B cell (primary cell): ENCODE results near the gene TTYH3. TPM values are rescaled to one million over a fixed set of nuclear protein-coding genes. Genes with fewer than 3 reads are reported as not detected.

Experiments
- ATAC-seq: fragments of 200-7000 bp; cut with Tn5 transposase; one replicate; pipeline ENCODE4 v1.10.0; 2021; ENCODE audit warnings: low read depth, mild to moderate bottlenecking, moderate number of reproducible peaks, moderate library complexity
- CTCF ChIA-PET: fragments of 350-600 bp; sonication (Branson Sonifier 250); formaldehyde crosslinking; loops from one replicate; lab custom pipeline; 2021; ENCODE audit warnings: antibody characterized with exemption, inconsistent platforms; lab: Charles Lee
- POLR2A ChIA-PET: fragments of 350-600 bp; sonication (Branson Sonifier 250); formaldehyde crosslinking; loops from one replicate; lab custom pipeline; 2021; ENCODE audit warnings: antibody characterized with exemption; lab: Charles Lee
- DNase-seq: peaks from one replicate; pipeline ENCODE4 v3.0.0; 2013
- H2AFZ ChIP-seq: 2 replicates; pipeline ENCODE4 v1.6.1; 2012; ENCODE audit warnings: mild to moderate bottlenecking, low read depth, low read length; ENCODE audit not compliant: insufficient read depth, poor library complexity, severe bottlenecking
- H3K27ac ChIP-seq, 2 donors: 1 replicate in 1 of 2; 2 replicates in 1 of 2; pipeline ENCODE4 v1.5.1; 2012 to 2013; ENCODE audit warnings: low read length in 2 of 2, mild to moderate bottlenecking in 2 of 2, moderate library complexity in 1 of 2
- H3K27me3 ChIP-seq, 4 experiments: fragments of 200-600 bp in 1 of 4; sonication (generic) in 1 of 4; replicated peaks in 1 of 4; 1 replicate in 2 of 4; 2 replicates in 2 of 4; pipeline versions ENCODE4 v1.6.1 to v1.7.0; 2013 to 2016; ENCODE audit warnings: low read length in 3 of 4, mild to moderate bottlenecking in 2 of 4, mixed read lengths in 1 of 4, moderate library complexity in 1 of 4; ENCODE audit not compliant: insufficient read depth in 4 of 4, control insufficient read depth in 3 of 4; ENCODE audit errors: control extremely low read depth in 1 of 4
- H3K36me3 ChIP-seq, 2 experiments: replicated peaks in 1 of 2; 1 replicate in 1 of 2; 2 replicates in 1 of 2; pipeline versions ENCODE4 v1.6.1 to v1.7.1; 2013; ENCODE audit warnings: low read length in 1 of 2; ENCODE audit not compliant: insufficient read depth in 2 of 2, control insufficient read depth in 1 of 2; ENCODE audit errors: control extremely low read depth in 1 of 2, extremely low read depth in 1 of 2
- H3K4me1 ChIP-seq, 2 donors: fragments of 200-600 bp in 1 of 2; sonication (generic) in 1 of 2; 1 replicate in 1 of 2; 2 replicates in 1 of 2; pipeline versions ENCODE4 v1.5.1 to v1.6.1; 2013 to 2017; ENCODE audit warnings: low read length in 2 of 2; ENCODE audit not compliant: control insufficient read depth in 2 of 2, insufficient read depth in 2 of 2
- H3K4me2 ChIP-seq: replicated peaks from 2 replicates; pipeline ENCODE3; 2012; ENCODE audit warnings: mild to moderate bottlenecking, low read depth, low read length; ENCODE audit not compliant: poor library complexity, severe bottlenecking
- H3K4me3 ChIP-seq, 5 experiments: fragments of 200-600 bp in 1 of 5; sonication (generic) in 1 of 5; 1 replicate in 3 of 5; 2 replicates in 2 of 5; pipeline versions ENCODE4 v1.5.1 to v1.7.0; 2011 to 2016; ENCODE audit warnings: low read length in 4 of 5, mild to moderate bottlenecking in 4 of 5, low read depth in 2 of 5, control low read depth in 1 of 5, moderate library complexity in 1 of 5; ENCODE audit not compliant: insufficient read depth in 1 of 5; ENCODE audit errors: control extremely low read depth in 1 of 5, extremely low read depth in 1 of 5
- H3K79me2 ChIP-seq: fragments of 200-600 bp; sonication (generic); one replicate; pipeline ENCODE4 v1.6.0; 2016; ENCODE audit warnings: low read length; ENCODE audit not compliant: control insufficient read depth, insufficient read depth
- H3K9ac ChIP-seq: fragments of 200-600 bp; sonication (generic); 2 replicates; pipeline ENCODE4 v1.6.1; 2017; ENCODE audit warnings: mild to moderate bottlenecking, low read length, moderate library complexity
- H3K9me3 ChIP-seq, 3 donors: one replicate each; pipeline versions ENCODE4 v1.6.1 to v1.7.1; 2013; ENCODE audit warnings: low read length in 2 of 3; ENCODE audit not compliant: control insufficient read depth in 2 of 3, insufficient read depth in 1 of 3; ENCODE audit errors: control extremely low read depth in 1 of 3
- H4K20me1 ChIP-seq: 2 replicates; pipeline ENCODE4 v1.6.0; 2012; ENCODE audit warnings: mild to moderate bottlenecking, low read length; ENCODE audit not compliant: insufficient read depth, control insufficient read depth, poor library complexity, severe bottlenecking
- H3K27ac Mint-ChIP-seq: one replicate; pipeline ENCODE4 v1.8.0; 2021; ENCODE audit warnings: mixed read lengths
- H3K27me3 Mint-ChIP-seq: one replicate; pipeline ENCODE4 v1.8.0; 2021; ENCODE audit warnings: mixed read lengths
- H3K4me1 Mint-ChIP-seq: one replicate; pipeline ENCODE4 v1.8.0; 2021; ENCODE audit warnings: mixed read lengths
- H3K4me3 Mint-ChIP-seq: one replicate; pipeline ENCODE4 v1.8.0; 2021; ENCODE audit warnings: mixed read lengths
- H3K9me3 Mint-ChIP-seq: one replicate; pipeline ENCODE4 v1.8.0; 2022; ENCODE audit warnings: mixed read lengths; ENCODE audit not compliant: insufficient read depth
- CTCF ChIP-seq: fragments of 200-600 bp; IDR thresholded peaks from one replicate; pipeline ENCODE4 v1.8.0; 2022; ENCODE audit warnings: antibody characterized with exemption, mild to moderate bottlenecking
- EZH2 ChIP-seq: IDR thresholded peaks from 2 replicates; pipeline ENCODE4 v1.6.1; 2012; ENCODE audit warnings: borderline replicate concordance, low read depth, mild to moderate bottlenecking, moderate library complexity, low read length; ENCODE audit not compliant: insufficient read depth, poor library complexity, severe bottlenecking
- WGBS: methylation state at CpG from one replicate; pipeline ENCODE4 v1.1.5; 2013; ENCODE audit warnings: missing lambda C conversion rate; ENCODE audit not compliant: insufficient coverage; 5-methylcytosine and 5-hydroxymethylcytosine counted together
- intact Hi-C: fragments of 100-400 bp; cut with micrococcal nuclease; formaldehyde crosslinking; loops from one replicate; pipeline ENCODE4 v1.10.0; 2022
- polyA plus RNA-seq: library from polyadenylated mRNA; depleted of rRNA; stranded (reverse); fragments of >200 nt; gene quantifications from 2 replicates; pipeline ENCODE4 v1.2.3, GENCODE V29; 2012
- total RNA-seq, 2 donors: library from RNA; stranded (reverse); fragments of 120-200 nt in 1 of 2; gene quantifications; 1 replicate in 1 of 2; 2 replicates in 1 of 2; pipeline versions ENCODE4 v1.2.3 to v1.2.4, GENCODE V29; 2013 to 2022

The TTYH3 gene
- total and polyA plus RNA-seq, 2 donors (not counting 1 experiment from before 2014, with no cell fraction given) = 8.4 to 48.6 TPM

GRCh38 chr7:2598154-2598823, 33.5 kb upstream of the TTYH3 start:
- H4K20me1 ChIP-seq = no peaks in the 10 kb centered on the region
- Mint-ChIP-seq H3K4me3 (no peak overlapping the region), H3K4me1 (peaks cover 8% of the 10 kb centered on the region), H3K27me3 (no peaks in the 10 kb centered on the region), H3K27ac (no peak overlapping the region), H3K9me3 (no peaks in the 10 kb centered on the region)
- no peak overlapping the region for H3K4me3 ChIP-seq
- H2AFZ ChIP-seq = no peak overlapping the region
- H3K79me2 ChIP-seq = no peaks in the 10 kb centered on the region
- peaks cover 0 to 8% of the 10 kb centered on the region in 2 donors for H3K4me1 ChIP-seq
- H3K27me3 ChIP-seq = peaks cover 0 to 2% (median 0%) of the 10 kb centered on the region in 4 experiments
- TF ChIP-seq CTCF (no peak), EZH2 (no peak)
- H3K4me2 ChIP-seq = no peak overlapping the region
- no peak overlapping the region for H3K9ac ChIP-seq
- H3K27ac ChIP-seq = no peak overlapping the region
- ChIA-PET CTCF (no interaction called here), POLR2A (no interaction called here)
- ATAC-seq (no peak), DNase-seq (no peak)
- no peaks in the 10 kb centered on the region for H3K36me3 ChIP-seq
- H3K9me3 ChIP-seq = peaks cover 0 to 5% (median 0%) of the 10 kb centered on the region in 3 donors
- 94% methylated on average over 23 of the region's 29 CpGs for WGBS
- intact Hi-C loops = no loop called here

GRCh38 chr7:2601065-2601464, 30.7 kb upstream of the TTYH3 start:
- Histone ChIP-seq H3K27me3 (no peaks in the 10 kb centered on the region), H3K4me1 (no peaks in the 10 kb centered on the region), H3K4me2 (no peak overlapping the region), H3K79me2 (no peaks in the 10 kb centered on the region), H4K20me1 (no peaks in the 10 kb centered on the region), H3K36me3 (no peaks in the 10 kb centered on the region), H3K9me3 (no peaks in the 10 kb centered on the region), H3K4me3 (no peak overlapping the region), H3K27ac (no peak overlapping the region), H2AFZ (no peak overlapping the region), H3K9ac (no peak overlapping the region)
- Mint-ChIP-seq H3K9me3 (no peaks in the 10 kb centered on the region), H3K27ac (no peak overlapping the region), H3K4me3 (no peak overlapping the region), H3K27me3 (no peaks in the 10 kb centered on the region), H3K4me1 (peaks cover 2% of the 10 kb centered on the region)
- DNase-seq (no peak), ATAC-seq (no peak)
- ChIA-PET POLR2A (no interaction called here), CTCF (interaction anchor here (1.4 kb wide), 1 partner anchor 150 kb away, joined by 3 read pairs; no protein-coding TSS in a partner anchor)
- no peak for TF ChIP-seq EZH2
- no peak for TF ChIP-seq CTCF
- WGBS = 82% methylated on average over 6 of the region's 9 CpGs
- intact Hi-C loops = no loop called here
